ENCODE measurements around the gene C1R.

The C1R gene

GRCh38 chr12:7099290-7099996 is 7.2 kb upstream of the C1R start:
- no peak for DNase-seq (ENCODE audit: low read depth)

- no peak for DNase-seq (ENCODE audit: low read depth)
Measured at GRCh38 chr12:7096979-7097378, 4.7 kb upstream of the C1R start.

DNA sequence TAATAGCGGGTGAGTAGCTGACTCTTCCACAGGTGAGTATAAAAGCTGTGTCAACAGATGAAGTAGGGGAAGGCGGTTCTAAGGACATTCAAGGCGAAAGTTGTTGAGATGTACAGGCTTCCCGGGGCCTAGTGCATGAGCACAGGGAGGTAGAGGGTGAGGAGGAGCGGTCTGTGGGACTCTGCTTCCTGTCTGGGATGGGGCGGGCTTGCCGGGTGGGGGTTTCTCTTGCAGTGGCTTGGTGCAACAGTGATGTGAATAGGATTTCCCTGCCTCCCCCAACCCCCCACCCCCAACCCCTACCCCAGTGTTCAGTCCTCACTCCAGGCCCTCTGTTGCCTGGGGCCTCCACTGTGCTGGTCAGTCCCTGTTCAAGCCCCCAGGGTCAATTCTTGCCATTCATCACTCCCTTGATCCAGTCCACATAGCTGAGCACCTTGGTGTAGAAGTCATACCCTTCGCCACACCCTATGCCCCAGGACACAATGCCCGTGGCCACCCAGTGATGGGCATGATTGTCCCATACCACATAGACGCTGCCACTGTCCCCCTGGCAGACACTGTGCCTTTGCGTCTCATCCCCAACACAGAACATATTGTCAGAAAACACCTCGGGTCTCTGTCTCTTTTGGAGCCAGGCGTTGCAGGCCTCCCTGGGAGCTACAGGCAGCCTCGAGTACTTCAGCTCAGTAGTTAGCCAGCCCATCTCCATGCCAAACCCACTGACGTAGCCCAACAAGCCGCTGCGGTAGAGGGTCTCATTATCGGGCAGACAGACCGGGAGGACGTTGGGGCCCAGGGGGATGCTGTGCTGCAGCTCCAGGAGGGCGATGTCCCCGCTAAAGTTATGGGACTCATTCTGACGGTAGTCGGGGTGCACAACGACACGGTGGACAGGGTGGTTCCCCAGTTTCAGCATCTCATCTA is 4.0 kb upstream of the C1R start:
- DNase-seq (ENCODE audit: low read depth) = no peak

DNA sequence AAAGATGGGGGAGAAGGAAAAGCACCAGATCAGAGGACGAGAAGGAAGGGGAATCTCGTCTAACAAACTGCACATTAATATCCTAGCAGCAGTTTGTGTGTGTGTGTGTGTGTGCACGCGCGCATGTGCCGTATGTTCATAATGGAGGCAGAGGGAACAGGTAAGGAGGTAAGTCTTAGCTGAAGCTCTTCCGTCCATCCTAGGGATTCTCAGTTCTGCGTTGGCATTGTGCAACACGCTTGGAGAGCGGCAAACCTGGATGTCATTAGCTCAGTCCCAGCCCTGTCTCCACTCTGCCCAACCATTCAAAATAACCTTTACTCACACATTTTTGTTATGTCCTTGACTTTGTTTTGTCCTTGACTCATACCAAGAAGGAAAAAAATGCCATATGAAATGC is 1.6 kb upstream of the C1R start:
- DNase-seq (ENCODE audit: low read depth) = no peak

DNA sequence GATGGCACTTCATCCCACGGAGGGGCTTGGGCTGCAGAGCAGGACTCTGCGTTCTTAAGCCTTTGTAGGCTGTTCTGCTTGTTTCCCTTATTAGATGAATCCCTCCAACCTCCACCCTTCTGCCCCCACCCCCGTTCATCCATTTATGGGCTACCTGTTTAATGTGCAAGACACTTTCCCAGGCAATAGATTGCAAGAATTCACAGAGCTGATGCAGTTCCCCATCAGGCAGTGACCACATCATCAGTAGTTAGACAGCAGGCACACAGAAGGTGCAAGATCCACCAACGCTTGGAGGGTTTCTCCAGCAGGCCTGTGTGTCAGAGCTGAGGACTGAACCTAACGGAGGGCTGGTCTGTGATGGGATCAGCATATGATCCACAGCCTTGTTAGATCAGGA is 1.2 kb upstream of the C1R start:
- DNase-seq (ENCODE audit: low read depth) = no peak

DNA sequence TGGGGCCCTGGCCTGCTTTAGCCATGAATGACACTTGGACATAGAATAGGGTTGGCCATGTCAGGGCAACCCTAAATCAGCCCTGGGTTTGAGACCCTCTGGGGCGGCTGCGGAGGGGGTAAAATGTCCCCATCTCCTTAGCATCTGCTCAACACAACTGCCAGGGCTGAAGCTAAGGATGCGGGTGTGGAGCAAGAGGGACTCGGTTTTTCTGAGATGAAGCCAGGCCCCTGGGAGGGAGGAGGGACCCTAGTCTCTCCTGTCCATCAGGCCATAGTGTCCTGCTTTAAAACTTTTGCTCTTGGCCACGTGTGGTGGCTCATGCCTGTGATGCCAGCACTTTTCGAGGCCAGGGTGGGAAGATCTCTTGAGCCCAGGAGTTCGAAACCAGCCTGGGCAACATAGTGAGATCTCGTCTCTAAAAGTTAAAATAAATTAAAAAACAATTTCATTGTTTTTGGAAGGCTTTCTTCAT is 778 bp upstream of the C1R start:
- DNase-seq (ENCODE audit: low read depth) = no peak

GRCh38 chr12:7091660-7092228 is 501 bp downstream of the C1R start:
- no peak for DNase-seq (ENCODE audit: low read depth)

- DNase-seq (ENCODE audit: low read depth) = no peak
Measured at GRCh38 chr12:7091171-7091570, 1.1 kb downstream of the C1R start.

GRCh38 chr12:7090222-7090998 is 1.8 kb downstream of the C1R start:
- DNase-seq (ENCODE audit: low read depth) = no peak

DNA sequence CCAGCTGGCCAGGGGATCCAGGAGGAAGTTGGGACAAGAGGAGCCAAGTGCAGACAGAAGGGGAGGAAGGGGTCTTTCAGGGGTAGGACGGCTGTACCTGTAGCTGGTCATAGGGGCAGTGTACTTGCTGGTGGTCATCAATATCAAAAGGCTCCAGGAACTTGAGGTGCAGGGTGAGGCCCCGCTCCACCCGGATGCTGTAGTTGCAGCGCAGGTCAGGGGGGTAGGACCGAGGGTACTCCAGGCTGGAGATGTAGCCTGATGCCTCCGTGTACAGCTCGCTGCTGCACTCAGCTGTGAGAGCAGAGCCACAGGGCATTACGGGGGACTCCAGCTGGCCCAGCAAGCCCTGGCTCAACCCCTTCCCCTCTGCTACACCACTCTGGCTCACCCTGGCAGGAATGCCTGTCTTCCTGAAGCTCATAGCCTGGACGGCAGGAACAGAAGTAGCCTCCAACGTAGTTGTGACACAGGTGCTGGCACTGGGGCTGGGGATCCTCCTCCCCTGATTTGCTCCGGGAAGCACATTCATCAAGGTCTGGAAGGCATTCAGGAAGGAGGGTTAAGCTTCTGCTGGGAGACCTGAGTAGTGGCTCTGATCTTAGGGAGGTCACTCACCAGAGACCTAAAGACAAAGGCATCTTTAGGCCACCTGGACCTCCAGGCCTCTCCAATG is 2.9 kb downstream of the C1R start:
- DNase-seq (ENCODE audit: low read depth) = no peak

DNA sequence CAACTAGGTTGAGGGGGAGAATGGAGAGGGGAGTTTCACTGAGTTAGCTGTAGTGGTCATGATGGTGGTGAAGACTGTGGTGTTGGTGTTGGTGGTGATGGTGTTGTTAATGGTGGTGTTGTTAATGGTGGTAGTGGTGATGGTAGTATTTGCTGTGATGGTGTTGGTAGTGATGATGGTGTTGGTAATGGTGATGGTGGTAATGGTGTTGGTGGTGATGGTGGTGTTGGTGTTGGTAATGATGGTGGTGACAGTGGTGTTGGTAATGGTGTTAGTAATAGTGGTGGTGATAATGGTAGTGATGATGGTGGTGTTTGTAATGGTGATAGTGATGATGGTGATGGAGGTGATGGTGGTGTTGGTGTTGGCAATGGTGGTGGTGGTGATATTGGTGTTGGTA is 9.1 kb downstream of the C1R start:
- no peak for DNase-seq (ENCODE audit: low read depth)

GRCh38 chr12:7081037-7081436 is 11.2 kb downstream of the C1R start:
- DNase-seq (ENCODE audit: low read depth) = no peak

DNA sequence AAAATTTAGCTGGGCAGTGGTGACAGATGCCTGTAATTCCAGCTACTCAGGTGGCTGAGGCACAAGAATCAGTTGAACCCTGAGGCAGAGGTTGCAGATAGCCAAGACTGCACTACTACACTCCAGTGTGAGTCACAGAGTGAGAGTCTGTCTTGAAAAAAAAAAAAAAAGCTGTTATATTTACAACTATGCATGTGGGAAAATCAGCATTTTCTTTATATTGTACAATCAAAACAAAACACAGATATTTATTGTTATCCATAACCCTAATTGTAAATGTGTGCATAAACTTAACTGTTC is 12.5 kb downstream of the C1R start:
- no peak for DNase-seq (ENCODE audit: low read depth)

DNA sequence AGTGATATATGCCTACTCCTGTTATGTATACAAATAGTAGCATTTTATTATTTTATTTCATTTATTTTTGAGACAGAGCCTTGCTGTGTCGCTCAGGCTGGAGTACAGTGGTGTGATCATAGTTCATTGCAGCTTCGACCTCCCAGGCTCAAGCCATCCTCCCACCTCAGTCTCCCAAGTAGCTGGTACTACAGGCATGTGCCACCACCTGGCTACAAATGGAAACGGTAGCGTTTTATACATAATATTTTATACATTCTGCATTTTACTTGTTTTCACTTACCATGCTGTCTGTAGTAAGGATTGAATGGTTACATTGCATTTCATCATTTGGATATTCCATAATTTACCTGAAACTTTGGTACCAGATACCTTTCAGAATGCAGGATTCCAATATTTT is 14.1 kb downstream of the C1R start:
- DNase-seq (ENCODE audit: low read depth) = no peak

- no peak for DNase-seq (ENCODE audit: low read depth)
Measured at GRCh38 chr12:7076493-7076892, 15.8 kb downstream of the C1R start.

GRCh38 chr12:7075939-7076338 is 16.3 kb downstream of the C1R start:
- DNase-seq (ENCODE audit: low read depth) = no peak

GRCh38 chr12:7075518-7075917 is 16.7 kb downstream of the C1R start:
- no peak for DNase-seq (ENCODE audit: low read depth)

DNA sequence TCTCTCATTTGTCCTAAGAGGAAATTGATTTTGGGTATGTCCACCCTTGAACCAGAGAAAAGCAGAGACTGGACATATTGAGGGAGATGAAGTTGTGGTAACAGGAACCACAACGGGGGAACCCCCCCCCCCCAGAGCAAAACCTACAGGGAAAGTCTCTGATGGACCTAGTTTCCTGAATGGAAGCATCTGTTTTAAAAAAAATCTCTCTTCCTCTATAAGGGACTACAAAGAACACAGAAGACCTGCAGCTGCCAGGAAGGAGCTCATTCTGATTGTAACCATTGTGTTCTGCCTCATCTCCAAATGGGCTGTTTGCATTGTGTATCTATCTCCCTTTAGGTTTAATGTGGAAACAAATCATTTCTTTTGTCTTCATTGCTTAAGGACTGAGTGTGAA is 18.3 kb downstream of the C1R start:
- no peak for DNase-seq (ENCODE audit: low read depth)

DNA sequence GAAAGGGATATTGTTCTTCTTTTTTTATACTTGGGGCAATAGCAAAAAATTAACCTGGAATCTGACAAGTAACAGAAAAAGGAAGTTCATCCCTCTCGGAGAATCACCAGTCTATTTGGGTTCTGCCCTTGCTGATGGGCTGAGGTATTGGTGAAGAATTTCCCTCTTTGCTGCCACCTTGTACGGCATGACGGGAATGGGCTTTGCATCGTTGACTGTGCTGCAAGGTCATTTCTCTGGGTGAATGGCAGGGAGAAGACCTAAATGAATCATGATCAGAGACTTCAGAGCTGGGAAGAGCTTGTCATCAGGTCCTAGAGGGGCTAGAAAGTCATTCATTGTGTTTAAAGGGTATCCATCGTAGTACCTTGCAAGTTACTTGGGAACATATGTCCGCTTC is 19.7 kb downstream of the C1R start:
- no peak for DNase-seq (ENCODE audit: low read depth)

GRCh38 chr12:7072035-7072434 is 20.2 kb downstream of the C1R start:
- DNase-seq (ENCODE audit: low read depth) = no peak

DNA sequence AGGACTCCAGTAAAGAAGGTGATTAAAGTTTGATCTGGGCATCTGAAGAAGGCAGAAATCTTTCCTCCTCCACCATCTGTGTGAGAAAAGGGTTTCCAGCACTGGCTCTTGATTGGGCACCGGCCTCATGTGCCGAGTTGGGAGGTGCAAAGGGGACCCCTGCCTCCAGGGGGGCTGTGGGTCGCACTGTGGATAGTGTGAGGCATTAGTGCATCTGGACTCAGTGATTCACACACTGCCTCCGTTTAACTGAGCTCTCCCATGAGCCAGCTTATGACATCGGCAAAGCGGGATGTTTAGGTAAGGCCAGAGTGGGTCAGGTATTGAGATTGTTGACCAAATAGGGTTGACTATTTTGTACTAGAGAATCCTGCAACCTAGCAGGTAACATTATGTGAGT is 22.9 kb downstream of the C1R start:
- no peak for DNase-seq (ENCODE audit: low read depth)

DNA sequence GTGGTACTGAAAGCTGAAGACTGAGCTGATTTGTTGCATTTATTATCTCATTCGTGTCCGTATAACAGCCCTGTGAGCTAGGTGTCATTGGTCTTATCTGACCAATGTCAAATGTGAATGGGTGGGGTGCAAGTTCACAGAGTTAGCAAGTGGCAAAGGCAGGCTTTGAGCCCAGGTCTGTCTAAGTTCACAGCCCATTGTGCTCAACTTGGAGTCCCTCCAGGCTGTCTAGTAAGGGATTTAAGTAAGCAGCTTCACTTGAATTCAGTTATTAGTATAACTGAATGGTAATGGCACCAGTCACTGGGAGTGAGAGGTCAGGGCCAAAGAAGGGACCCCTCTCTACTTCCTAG is 23.3 kb downstream of the C1R start:
- DNase-seq (ENCODE audit: low read depth) = no peak
